ENCODE measurements around the gene CAMK1D. TPM values are rescaled to one million over a fixed set of nuclear protein-coding genes. Genes with fewer than 3 reads are reported as not detected.

CAMK1D gene
- total RNA-seq, 1 experiment from 2014 or later = 6.3 TPM

GRCh38 chr10:12510984-12511383 is 161.6 kb downstream of the CAMK1D start:
- H3K56ac ChIP-seq (ENCODE audit: insufficient read length, low read depth, low read length) = no peak overlapping the region
- no peak overlapping the region for H4K8ac ChIP-seq (replicated peaks; ENCODE audit: insufficient read length, low read depth, low read length)
- no peak overlapping the region for H3K4ac ChIP-seq (ENCODE audit: low read depth, low read length)
- no peak overlapping the region for H3K27ac ChIP-seq (ENCODE audit: insufficient read length, low read depth, low read length)
- H2BK20ac ChIP-seq (ENCODE audit: low read depth, low read length, poor library complexity, severe bottlenecking) = no peak overlapping the region
- H3K27ac Mint-ChIP-seq = 0 out of 7 replicates have a peak overlapping the region, but pooled peaks of 1 of the 3 experiments have one; percentile 11
- no peak overlapping the region for H2AK5ac ChIP-seq (ENCODE audit: insufficient read length, low read length)
- H3K23ac ChIP-seq (ENCODE audit: insufficient read length, low read depth, low read length) = no peak overlapping the region
- no CpG with 5 or more reads among the region's 4 CpGs for WGBS (ENCODE audit: extremely low coverage, insufficient read length, low lambda C conversion rate)
- TF ChIP-seq CTCF (conservative IDR thresholded peaks at IDR 0.05) = no peak
- no peaks in the 10 kb centered on the region for H3K27me3 ChIP-seq (ENCODE audit: insufficient read depth, low read length)
- H3K27me3 Mint-ChIP-seq (ENCODE audit: low read depth) = no peaks in the 10 kb centered on the region
- H3K4me1 ChIP-seq (ENCODE audit: insufficient read depth, low read length) = no peaks in the 10 kb centered on the region; the same call in 1 of the 2 replicates
- H3K4me1 Mint-ChIP-seq = peaks cover 5 to 11% of the 10 kb centered on the region in 2 experiments; a peak in 3 of 4 replicates
- H2BK120ac ChIP-seq (ENCODE audit: low read depth, low read length, poor library complexity, severe bottlenecking) = no peak overlapping the region
- H3K14ac ChIP-seq (ENCODE audit: insufficient read depth, low read length) = no peak overlapping the region
- H3K4me3 Mint-ChIP-seq = no peak overlapping the region
- no peaks in the 10 kb centered on the region for H4K20me1 ChIP-seq (ENCODE audit: control insufficient read depth, insufficient read depth, insufficient read length)
- H3K4me2 ChIP-seq (ENCODE audit: insufficient read depth, insufficient read length, low read length) = no peak overlapping the region
- no peak overlapping the region for H4K5ac ChIP-seq (ENCODE audit: insufficient read length, low read depth, low read length)
- no peaks in the 10 kb centered on the region for H3K79me2 ChIP-seq (ENCODE audit: insufficient read depth, low read length)
- H3K36me3 Mint-ChIP-seq (ENCODE audit: insufficient read depth in 1 of 3, low read depth in 3 of 3) = peaks cover 0 to 8% (median 4%) of the 10 kb centered on the region in 3 experiments; a peak in 2 of 7 replicates
- H2BK15ac ChIP-seq (ENCODE audit: low read depth, low read length) = no peak overlapping the region
- no peak overlapping the region for H3K18ac ChIP-seq (ENCODE audit: insufficient read length, low read depth, low read length)
- H3K23me2 ChIP-seq (ENCODE audit: insufficient read length, low read depth, low read length, poor library complexity, severe bottlenecking) = no peaks in the 10 kb centered on the region
- peaks cover 0 to 7% of the 10 kb centered on the region in 2 experiments; a peak in 1 of 5 replicates for H3K9me3 Mint-ChIP-seq
- no peak overlapping the region for H3K9ac ChIP-seq (ENCODE audit: extremely low read depth, insufficient read length, low read length)
- H3K79me1 ChIP-seq (ENCODE audit: insufficient read depth, low read depth, low read length, poor library complexity, severe bottlenecking) = no peaks in the 10 kb centered on the region
- H2BK12ac ChIP-seq (ENCODE audit: insufficient read length, low read depth, low read length) = no peak overlapping the region
- no peaks in the 10 kb centered on the region for H3K9me3 ChIP-seq (ENCODE audit: control insufficient read depth, low read depth, low read length)
- no peak overlapping the region for H3T11ph ChIP-seq (ENCODE audit: low read length)
- no peak overlapping the region for H2BK5ac ChIP-seq (ENCODE audit: insufficient read length, low read length)
- no peak overlapping the region for H4K91ac ChIP-seq (ENCODE audit: insufficient read length, low read depth, low read length)
- DNase-seq = no peak
- H2AFZ ChIP-seq (ENCODE audit: low read length) = no peak overlapping the region

All from H9 (cell line).